ENCODE measurements around the gene TAC4. TPM values are rescaled to one million over a fixed set of nuclear protein-coding genes. Genes with fewer than 3 reads are reported as not detected.
A peak's percentile ranks its signal among the peaks of the same experiment; 100 is the strongest.

TAC4 gene
- total and polyA plus RNA-seq, 2 of the 13 experiments (the other 11 are each of a cell fraction or from before 2014, with no cell fraction given) = not detected

GRCh38 chr17:49859991-49860953 is 12.4 kb upstream of the TAC4 start (continued):
- no peak for TF ChIP-seq ARID5B (CRISPR knock-in tag; IDR thresholded peaks at IDR 0.05)
- no peak for TF ChIP-seq MXD1 (CRISPR knock-in tag; IDR thresholded peaks at IDR 0.05)
- TF ChIP-seq ETS1 (CRISPR knock-in tag; IDR thresholded peaks at IDR 0.05) = no peak
- 0 out of 2 replicates have a peak, but pooled peaks have one; percentile 9 for TF ChIP-seq UBTF (CRISPR knock-in tag; IDR thresholded peaks at IDR 0.05)
- no peak for TF ChIP-seq ZNF772 (CRISPR knock-in tag; IDR thresholded peaks at IDR 0.05)
- TF ChIP-seq BORCS8-MEF2B (CRISPR knock-in tag; IDR thresholded peaks at IDR 0.05) = no peak
- TF ChIP-seq ZNF317 (CRISPR knock-in tag; IDR thresholded peaks at IDR 0.05) = no peak
- TF ChIP-seq ZNF574 (CRISPR knock-in tag; IDR thresholded peaks at IDR 0.05) = no peak

Measured in HepG2 (cell line).